HG03457 (cell line): ENCODE measurements around the gene SLC26A9.
"Not testable (repeated sequence)": the region's sequence is repeated elsewhere in the genome, so short reads cannot be mapped to it uniquely, and the experiment has no call there.

ENCODE experiments used
- ATAC-seq: cut with Tn5 transposase; IDR thresholded peaks from one replicate; pipeline ENCODE4 v1.9.1; 2021; ENCODE audit warnings: moderate number of reproducible peaks; ENCODE audit not compliant: unreplicated experiment

The SLC26A9 gene

GRCh38 chr1:205907794-205908193, 35.5 kb downstream of the SLC26A9 start:
- no peak for ATAC-seq

- not testable (repeated sequence) for ATAC-seq
These were observed 38.2 kb downstream of the SLC26A9 start for GRCh38 chr1:205905095-205905494.

DNA sequence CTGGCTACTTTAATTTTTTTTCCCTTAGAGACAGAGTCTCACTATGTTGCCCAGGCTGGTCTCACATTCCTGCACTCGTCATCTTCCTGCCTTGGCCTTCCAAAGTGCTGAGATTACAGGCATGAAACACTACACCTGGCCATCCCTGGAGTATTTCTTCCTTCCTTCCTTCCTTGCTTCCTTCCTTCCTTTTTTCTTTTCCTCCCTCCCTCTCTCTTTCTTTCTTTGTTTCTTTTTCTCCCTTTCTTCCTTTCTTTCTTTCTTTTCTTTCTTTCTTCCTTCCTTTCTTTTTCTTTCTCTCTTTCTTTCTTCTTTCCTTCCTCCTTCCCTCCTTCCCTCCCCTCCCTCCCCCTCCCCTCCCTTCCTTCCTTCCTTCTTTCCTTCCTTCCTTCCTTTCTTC, 46.9 kb downstream of the SLC26A9 start:
- ATAC-seq = no peak

DNA sequence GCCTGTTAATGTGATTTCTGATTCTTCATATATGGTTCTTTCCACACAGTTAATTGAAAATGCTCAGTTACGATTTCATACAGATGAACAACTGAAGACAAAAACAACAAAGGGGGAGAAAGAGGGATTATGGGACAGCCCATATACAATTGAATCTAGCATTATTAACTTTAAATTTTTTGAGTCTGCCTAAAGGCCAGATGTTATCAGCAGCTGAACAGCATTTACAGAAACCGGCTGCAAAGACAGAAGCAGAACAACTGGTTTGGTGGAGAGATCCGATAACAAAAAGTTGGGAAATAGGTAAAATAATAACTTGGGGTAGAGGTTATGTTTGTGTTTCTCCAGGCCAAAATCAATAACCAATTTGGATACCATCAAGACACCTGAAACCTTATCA, 49.1 kb downstream of the SLC26A9 start:
- ATAC-seq = not testable (repeated sequence)

- ATAC-seq = not testable (repeated sequence)
These were observed 51.1 kb downstream of the SLC26A9 start for GRCh38 chr1:205892175-205892574.

GRCh38 chr1:205891481-205891880, 51.8 kb downstream of the SLC26A9 start:
- not testable (repeated sequence) for ATAC-seq

DNA sequence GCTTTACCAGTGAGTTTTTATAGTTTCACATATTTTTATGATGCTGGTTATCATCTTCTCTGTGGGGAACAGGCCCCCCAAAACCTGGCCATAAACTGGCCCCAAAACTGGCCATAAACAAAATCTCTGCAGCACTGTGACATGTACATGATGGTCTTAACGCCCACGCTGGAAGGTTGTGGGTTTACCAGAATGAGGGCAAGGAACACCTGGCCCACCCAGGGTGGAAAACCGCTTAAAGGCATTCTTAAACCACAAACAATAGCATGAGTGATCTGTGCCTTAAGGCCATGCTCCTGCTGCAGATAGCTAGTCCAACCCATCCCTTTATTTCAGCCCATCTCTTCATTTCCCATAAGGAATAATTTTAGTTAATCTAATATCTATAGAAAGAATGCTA, 52.6 kb downstream of the SLC26A9 start:
- ATAC-seq = not testable (repeated sequence)

GRCh38 chr1:205889706-205890105, 53.5 kb downstream of the SLC26A9 start:
- not testable (repeated sequence) for ATAC-seq

- not testable (repeated sequence) for ATAC-seq
These were observed 54.2 kb downstream of the SLC26A9 start for GRCh38 chr1:205889006-205889405.

- ATAC-seq = no peak
These were observed 59.5 kb downstream of the SLC26A9 start for GRCh38 chr1:205883792-205884191.

- ATAC-seq = no peak
These were observed 62.3 kb downstream of the SLC26A9 start for GRCh38 chr1:205880923-205881322.

DNA sequence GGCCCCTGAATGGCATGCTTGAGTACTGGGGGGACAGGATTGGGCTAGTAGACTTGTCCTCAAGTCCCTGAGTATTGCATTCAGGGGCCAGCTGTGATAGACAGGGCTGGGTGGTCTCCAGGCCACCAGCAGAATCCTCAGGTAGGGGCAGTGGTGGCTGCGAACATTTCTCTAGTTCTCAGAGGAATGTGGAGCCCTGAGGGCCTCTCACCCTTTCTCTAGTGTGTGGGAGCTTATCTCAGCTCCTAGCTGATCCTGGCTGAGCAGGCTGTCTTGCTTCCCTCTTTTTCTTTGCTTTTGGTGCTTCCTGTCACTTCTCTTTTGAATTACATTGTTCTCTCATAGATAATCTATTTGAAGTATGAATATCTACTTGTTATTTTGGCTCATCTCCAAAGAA, 63.3 kb downstream of the SLC26A9 start:
- ATAC-seq = no peak

DNA sequence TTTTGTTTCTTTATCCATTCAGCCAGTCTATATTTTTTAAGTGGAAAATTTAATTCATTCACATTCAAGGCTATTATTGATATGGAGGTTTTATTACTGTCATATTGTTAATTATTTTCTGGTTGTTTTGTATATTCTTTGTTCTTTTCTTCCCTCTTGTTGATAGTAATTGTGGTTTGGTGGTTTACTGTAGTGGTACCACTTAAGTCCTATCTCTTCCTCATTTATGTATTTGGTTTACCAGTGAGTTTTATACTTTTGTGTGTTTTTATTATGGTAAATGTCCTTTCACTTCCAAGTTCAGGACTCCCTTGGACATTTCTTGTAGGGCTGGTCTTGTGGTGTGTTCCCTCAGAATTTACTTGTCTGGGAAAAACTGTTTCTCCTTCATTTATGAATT, 65.2 kb downstream of the SLC26A9 start:
- ATAC-seq = no peak

GRCh38 chr1:205873148-205873547, 70.1 kb downstream of the SLC26A9 start:
- not testable (repeated sequence) for ATAC-seq

DNA sequence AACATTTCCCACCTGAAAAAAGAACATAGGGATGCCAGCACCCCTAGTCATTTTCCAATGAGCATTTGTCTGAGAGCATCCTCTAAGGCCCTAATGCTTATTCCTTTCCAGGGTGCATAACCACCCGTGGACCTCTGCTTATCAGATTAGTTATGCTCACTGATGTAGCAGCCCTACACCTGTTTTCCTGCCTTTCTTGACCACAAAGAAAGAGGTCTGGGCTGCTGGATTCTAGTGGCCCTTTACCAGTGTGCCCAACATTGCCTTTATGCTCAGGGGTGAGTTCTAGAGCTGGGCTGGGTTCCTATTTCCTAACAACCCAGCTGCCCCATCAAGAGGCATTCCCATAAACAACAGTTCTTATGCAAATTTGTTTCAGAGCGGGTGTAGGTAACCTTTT, 73.0 kb downstream of the SLC26A9 start:
- ATAC-seq = no peak
